VCaP (cell line): Measurements from ENCODE around the gene RARB.

Source experiments
- H3K27ac ChIP-seq: fragments of 450-650 bp; 2 replicates; pipeline ENCODE4 v1.5.1; 2017
- TF ChIP-seq, protein P1 (sequence below): fragments of 450-650 bp; conservative IDR thresholded peaks from 2 replicates; pipeline ENCODE4 v1.5.1; 2017; ENCODE audit warnings: mild to moderate bottlenecking, moderate library complexity

Gene RARB

GRCh38 chr3:25447925-25448324 is 19.9 kb downstream of the RARB start:
- TF ChIP-seq, protein P1, sequence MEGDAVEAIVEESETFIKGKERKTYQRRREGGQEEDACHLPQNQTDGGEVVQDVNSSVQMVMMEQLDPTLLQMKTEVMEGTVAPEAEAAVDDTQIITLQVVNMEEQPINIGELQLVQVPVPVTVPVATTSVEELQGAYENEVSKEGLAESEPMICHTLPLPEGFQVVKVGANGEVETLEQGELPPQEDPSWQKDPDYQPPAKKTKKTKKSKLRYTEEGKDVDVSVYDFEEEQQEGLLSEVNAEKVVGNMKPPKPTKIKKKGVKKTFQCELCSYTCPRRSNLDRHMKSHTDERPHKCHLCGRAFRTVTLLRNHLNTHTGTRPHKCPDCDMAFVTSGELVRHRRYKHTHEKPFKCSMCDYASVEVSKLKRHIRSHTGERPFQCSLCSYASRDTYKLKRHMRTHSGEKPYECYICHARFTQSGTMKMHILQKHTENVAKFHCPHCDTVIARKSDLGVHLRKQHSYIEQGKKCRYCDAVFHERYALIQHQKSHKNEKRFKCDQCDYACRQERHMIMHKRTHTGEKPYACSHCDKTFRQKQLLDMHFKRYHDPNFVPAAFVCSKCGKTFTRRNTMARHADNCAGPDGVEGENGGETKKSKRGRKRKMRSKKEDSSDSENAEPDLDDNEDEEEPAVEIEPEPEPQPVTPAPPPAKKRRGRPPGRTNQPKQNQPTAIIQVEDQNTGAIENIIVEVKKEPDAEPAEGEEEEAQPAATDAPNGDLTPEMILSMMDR = no peak
- H3K27ac ChIP-seq = no peak overlapping the region

DNA sequence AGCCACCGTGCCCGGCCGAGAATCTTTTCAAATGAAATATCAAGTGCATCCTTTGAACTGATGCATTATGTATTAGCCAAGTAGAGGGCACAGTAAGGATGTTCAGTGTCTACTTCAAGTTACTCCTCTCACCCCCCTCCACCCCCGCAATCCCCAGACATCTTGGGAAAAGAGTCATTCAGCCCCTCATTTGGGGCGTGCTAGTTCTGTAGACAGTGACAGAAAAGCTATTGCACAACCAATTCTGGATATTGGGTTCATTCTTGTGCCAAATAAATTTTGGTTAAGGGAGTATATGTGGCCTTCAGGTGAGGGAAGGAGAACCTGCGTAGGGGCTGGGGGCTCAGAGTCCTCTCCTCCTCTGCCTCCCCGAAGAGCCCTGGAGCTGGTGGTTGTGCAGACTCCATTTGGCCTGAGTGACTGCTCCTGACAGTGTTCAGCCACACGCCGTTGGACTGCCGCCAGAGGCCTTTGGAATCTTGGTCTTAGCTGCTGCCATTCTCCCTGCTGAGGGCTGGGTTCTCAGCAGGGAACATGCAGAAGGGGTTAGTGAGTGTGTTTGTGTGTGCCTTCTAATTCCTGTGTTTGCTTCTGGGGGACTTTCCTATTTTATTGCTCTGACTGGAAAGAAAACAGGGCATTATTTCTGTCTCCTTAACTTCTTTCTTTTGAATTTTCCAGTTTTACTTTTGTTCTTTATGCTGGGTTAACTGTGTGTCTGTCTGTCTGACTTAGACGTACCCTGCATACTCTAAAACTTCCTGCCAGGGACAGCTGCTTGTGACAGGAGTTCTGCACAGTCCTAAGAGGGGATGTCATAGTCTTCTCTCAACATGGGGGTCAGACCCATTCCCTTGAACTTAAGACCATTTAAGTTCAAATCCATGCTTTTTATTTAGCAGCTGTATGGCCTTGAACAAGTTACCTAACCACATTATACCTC is 21.0 kb downstream of the RARB start:
- peak overlapping the region; percentile 49 for H3K27ac ChIP-seq

GRCh38 chr3:25449857-25450256 is 21.8 kb downstream of the RARB start:
- TF ChIP-seq, protein P1 = no peak
- H3K27ac ChIP-seq = peak overlapping the region; percentile 49

More for the DNA sequence above, 21.0 kb downstream of the RARB start:
- TF ChIP-seq, protein P1 = no peak

- TF ChIP-seq, protein P1 = no peak
- H3K27ac ChIP-seq = no peak overlapping the region
Measured at GRCh38 chr3:25452192-25452591, 24.1 kb downstream of the RARB start.

- H3K27ac ChIP-seq = no peak overlapping the region
- TF ChIP-seq, protein P1 = no peak
Measured at GRCh38 chr3:25452740-25453139, 24.7 kb downstream of the RARB start.

GRCh38 chr3:25453619-25454004 is 25.5 kb downstream of the RARB start:
- no peak overlapping the region for H3K27ac ChIP-seq
- TF ChIP-seq, protein P1 = no peak

- TF ChIP-seq, protein P1 = no peak
- peak overlapping the region; percentile 21; the same call in 1 of the 2 replicates for H3K27ac ChIP-seq
Measured at GRCh38 chr3:25454005-25454927, 26.2 kb downstream of the RARB start.
